NB4 (cell line): ENCODE data around the gene KLF4.

ENCODE experiments used
- POLR2A ChIP-seq: IDR thresholded peaks from 2 replicates; pipeline ENCODE4 v1.6.1; 2011; ENCODE audit warnings: mild to moderate bottlenecking; ENCODE audit not compliant: insufficient read length; ENCODE audit errors: extremely low read depth
- TF ChIP-seq, protein P1 (sequence below): IDR thresholded peaks from one replicate; pipeline ENCODE4 v1.5.1; 2012; ENCODE audit warnings: low read depth, low read length
- TF ChIP-seq, protein P2 (sequence below): IDR thresholded peaks from 2 replicates; pipeline ENCODE4 v1.6.1; 2011; ENCODE audit warnings: low read depth, low read length

- TF ChIP-seq, protein P1, sequence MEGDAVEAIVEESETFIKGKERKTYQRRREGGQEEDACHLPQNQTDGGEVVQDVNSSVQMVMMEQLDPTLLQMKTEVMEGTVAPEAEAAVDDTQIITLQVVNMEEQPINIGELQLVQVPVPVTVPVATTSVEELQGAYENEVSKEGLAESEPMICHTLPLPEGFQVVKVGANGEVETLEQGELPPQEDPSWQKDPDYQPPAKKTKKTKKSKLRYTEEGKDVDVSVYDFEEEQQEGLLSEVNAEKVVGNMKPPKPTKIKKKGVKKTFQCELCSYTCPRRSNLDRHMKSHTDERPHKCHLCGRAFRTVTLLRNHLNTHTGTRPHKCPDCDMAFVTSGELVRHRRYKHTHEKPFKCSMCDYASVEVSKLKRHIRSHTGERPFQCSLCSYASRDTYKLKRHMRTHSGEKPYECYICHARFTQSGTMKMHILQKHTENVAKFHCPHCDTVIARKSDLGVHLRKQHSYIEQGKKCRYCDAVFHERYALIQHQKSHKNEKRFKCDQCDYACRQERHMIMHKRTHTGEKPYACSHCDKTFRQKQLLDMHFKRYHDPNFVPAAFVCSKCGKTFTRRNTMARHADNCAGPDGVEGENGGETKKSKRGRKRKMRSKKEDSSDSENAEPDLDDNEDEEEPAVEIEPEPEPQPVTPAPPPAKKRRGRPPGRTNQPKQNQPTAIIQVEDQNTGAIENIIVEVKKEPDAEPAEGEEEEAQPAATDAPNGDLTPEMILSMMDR, result no peak
- TF ChIP-seq, protein P2, sequence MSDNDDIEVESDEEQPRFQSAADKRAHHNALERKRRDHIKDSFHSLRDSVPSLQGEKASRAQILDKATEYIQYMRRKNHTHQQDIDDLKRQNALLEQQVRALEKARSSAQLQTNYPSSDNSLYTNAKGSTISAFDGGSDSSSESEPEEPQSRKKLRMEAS, result no peak
- TF ChIP-seq POLR2A, result no peak
These were observed 5.9 kb downstream of the KLF4 start for GRCh38 chr9:107483666-107484065.
